Superior temporal gyrus (tissue), 1 donor: ENCODE results near the gene ATRN.

ENCODE experiments used
- DNase-seq: peaks from one replicate; pipeline ENCODE4 v3.0.0-alpha.2; 2016; ENCODE audit errors: extremely low spot score

Gene ATRN

GRCh38 chr20:3696200-3696599 lies 225.4 kb downstream of the ATRN start:
- no peak for DNase-seq

GRCh38 chr20:3696745-3697587 lies 226.1 kb downstream of the ATRN start:
- DNase-seq = no peak

- no peak for DNase-seq
Observed at GRCh38 chr20:3697588-3698305, 226.9 kb downstream of the ATRN start.

GRCh38 chr20:3698591-3699001 lies 227.8 kb downstream of the ATRN start:
- DNase-seq = no peak

- DNase-seq = no peak
Observed at GRCh38 chr20:3699037-3699436, 228.2 kb downstream of the ATRN start.
